ENCODE measurements around the gene FIS1.
"Not testable (repeated sequence)": the region's sequence is repeated elsewhere in the genome, so short reads cannot be mapped to it uniquely, and the experiment has no call there.

Gene FIS1

DNA sequence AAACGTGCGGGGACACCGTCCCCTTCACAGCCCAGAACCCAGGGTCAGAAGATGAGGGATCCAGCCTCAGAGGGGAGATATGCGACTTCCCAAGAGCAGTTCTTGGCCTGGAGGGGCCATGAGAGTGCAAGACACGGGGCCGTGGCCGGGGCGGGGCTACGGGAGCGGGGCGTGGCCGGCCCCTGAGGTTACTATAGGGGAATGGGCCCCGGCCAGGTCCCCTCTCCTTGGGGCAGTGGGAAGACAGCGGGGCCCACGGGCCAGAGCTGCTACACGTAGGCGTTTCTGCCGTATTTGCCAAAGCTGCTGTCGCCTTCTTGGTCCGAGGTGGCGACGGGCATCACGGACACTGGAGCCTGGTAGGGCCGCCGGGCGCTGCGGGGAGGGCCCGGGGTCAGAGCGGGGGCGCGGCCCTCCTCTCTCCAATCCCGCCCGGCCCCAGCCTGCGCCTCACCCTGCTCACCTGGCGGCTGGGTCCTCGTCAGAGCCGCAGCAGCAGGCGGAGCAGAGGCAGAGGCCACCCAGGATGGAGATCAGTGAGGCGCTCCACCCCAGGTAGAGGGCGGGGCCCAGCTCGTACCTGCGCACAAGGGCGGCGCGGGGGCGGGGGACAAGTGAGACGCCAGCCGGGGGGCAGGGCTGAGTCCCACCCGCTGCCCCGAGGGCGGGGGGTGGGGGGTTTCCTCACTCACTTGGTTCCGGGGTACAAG, 12.6 kb downstream of the FIS1 start:
- DNase-seq = no peak

GRCh38 chr7:101231644-101232043, 13.2 kb downstream of the FIS1 start:
- no peak for DNase-seq

DNA sequence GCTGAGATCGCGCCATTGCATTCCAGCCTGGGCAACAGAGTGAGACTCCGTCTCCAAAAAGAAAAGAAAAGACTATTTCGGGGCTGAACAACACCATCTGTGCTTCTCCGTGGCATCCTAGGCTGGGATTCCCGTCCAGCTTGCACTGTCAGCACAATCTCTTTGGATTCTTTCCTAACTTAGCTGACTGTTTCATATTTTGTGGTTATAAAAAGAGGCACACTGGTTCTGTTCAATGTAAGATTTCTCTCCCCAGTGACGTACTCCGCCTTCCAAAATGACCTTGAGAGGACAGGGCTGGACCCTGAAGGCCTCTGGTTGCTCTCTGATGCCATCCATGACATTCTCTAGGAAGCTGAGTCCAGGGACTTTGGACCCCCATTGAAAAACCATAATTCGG, 18.2 kb downstream of the FIS1 start:
- no peak for DNase-seq

GRCh38 chr7:101225650-101226049, 19.2 kb downstream of the FIS1 start:
- no peak for DNase-seq

GRCh38 chr7:101223528-101223927, 21.4 kb downstream of the FIS1 start:
- DNase-seq = no peak

GRCh38 chr7:101222275-101222830, 22.5 kb downstream of the FIS1 start:
- no peak for DNase-seq

- DNase-seq = no peak
Measured at GRCh38 chr7:101220295-101220694, 24.6 kb downstream of the FIS1 start.

DNA sequence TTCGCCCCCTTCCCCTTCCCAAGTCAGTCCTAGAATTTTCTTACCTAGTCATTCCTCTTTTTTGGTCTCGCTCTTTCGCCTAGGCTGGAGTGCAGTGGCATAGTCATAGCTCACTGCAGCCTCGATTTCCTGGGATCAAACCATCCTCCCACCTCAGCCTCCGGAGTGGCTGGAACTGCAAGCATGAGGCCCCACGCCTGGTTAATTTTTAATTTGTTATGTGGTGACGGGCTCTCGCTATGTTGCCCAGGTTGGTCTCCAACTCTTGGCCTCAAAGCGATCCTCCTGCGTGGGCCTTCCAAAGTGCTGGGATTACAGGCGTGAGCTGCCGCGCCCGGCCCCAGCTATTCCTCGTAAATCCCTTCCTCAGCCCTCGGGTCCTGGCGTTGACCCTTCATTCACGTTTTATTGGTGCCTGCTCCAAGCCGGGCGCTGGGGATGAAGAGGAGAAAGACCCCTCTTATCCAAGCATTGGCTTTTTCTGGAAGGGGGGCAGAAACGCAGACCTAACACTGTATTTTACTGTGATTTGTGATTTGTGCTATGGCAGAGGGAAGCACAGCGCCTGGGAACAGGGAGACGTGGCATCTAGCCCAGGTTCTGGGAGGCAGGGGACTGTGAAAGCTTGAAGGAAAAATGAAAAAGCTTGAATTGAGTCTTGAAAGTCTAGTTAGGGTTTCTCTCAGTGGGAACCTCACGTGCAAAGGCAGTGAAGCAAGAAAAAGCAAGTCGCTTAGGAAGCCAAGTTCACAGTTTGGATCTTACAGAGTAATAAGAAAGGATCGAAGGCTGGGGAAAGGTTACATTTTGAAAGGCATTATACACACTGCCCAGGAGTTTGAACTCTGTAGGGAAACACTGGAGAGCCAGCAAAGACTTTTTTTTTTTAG, 26.4 kb downstream of the FIS1 start:
- DNase-seq = no peak

GRCh38 chr7:101217388-101218235, 27.3 kb downstream of the FIS1 start, which contains the start of the genes PLOD3 and ZNHIT1:
PLOD3 (minus strand) TSS chr7:101217581; CDS start chr7:101217274, 307 bp downstream.
ZNHIT1 (plus strand) TSS chr7:101218165; CDS start chr7:101218196, 31 bp downstream.
- DNase-seq = peak; percentile 93

- DNase-seq = no peak
Measured at GRCh38 chr7:101216860-101217387, 28.0 kb downstream of the FIS1 start.

- no peak for DNase-seq
Measured at GRCh38 chr7:101216001-101216859, 28.7 kb downstream of the FIS1 start.

DNA sequence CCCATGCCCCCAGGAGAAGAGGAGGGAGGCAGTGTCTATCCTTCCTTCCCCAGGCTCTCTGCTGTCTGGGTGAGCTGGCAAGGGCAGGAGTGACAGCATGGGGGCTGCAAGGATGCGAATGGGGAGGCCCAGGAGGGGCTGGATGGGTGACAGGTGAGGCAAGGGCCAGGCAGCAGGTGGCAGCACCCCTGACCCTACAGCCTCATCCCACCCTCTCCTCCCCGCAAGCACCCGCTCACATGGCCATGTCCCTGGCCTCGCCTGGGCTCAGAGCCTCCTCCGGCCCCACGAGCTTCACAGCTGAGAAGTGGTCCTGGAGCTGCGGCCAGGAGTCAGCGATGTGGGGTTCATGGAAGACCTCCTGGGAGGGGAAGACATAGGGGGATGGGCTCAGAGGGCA, 32.9 kb downstream of the FIS1 start:
- DNase-seq = no peak

- no peak for DNase-seq
Measured at GRCh38 chr7:101211501-101211900, 33.4 kb downstream of the FIS1 start.

DNA sequence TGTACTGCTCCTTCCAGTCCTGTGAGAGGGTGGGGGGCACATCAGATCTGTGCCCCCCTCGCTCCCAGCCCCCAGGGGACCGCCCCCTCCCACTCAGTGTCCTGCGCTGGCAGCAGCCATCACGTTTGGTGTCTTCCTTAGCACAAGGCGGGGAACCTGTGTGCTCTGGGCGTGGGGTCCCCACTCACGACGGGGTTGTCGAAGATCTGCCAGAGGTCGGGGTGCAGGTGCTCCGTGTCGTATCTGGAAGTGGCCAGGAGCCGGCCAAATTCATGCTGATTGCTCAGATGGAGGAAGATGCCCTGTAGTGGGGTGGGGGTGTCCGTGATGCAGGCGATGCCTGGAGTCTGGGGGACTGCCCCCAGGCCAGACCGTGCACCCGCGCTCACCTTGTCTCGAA, 34.7 kb downstream of the FIS1 start:
- no peak for DNase-seq

- DNase-seq = no peak
Measured at GRCh38 chr7:101208794-101209193, 36.1 kb downstream of the FIS1 start.

DNA sequence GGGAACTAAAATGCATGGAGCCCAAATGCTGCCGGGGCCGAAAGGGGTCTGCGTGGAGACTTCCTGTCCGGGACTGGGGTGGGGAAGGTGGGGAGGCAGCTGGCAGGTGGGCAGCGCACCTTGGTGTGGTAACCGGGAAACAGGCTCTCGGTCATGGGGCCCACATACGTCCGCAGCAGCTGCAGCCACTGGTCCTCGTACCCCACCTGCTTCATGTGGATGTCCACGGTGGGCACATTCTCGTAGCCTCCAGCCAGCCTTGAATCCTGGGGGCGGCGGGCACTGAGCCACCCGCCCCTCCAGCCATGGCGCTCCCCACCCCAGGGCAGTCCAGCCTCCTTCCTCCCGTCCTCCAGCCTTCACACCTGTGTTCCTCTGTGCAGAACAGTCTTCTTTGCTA, 37.4 kb downstream of the FIS1 start:
- DNase-seq = no peak

DNA sequence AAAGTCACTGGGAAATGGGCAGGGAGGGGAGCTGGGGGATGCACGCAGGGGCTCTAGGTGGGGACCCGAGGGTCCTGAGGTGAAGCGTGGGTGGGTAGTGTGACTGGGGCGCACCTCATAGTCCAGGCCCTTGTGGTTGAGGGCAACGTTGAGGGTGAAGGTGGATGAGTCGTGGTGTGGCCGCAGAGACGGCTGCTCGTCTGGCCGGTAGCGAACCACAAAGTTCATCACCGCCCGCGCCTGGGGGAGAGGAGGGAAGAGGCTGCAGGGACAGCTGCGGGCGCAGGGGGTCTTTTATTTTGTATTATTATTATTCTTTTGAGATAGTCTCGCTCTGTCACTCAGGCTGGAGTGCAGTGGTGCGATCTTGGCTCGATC, 38.2 kb downstream of the FIS1 start:
- no peak for DNase-seq

GRCh38 chr7:101205901-101206664, 38.8 kb downstream of the FIS1 start:
- DNase-seq = no peak

DNA sequence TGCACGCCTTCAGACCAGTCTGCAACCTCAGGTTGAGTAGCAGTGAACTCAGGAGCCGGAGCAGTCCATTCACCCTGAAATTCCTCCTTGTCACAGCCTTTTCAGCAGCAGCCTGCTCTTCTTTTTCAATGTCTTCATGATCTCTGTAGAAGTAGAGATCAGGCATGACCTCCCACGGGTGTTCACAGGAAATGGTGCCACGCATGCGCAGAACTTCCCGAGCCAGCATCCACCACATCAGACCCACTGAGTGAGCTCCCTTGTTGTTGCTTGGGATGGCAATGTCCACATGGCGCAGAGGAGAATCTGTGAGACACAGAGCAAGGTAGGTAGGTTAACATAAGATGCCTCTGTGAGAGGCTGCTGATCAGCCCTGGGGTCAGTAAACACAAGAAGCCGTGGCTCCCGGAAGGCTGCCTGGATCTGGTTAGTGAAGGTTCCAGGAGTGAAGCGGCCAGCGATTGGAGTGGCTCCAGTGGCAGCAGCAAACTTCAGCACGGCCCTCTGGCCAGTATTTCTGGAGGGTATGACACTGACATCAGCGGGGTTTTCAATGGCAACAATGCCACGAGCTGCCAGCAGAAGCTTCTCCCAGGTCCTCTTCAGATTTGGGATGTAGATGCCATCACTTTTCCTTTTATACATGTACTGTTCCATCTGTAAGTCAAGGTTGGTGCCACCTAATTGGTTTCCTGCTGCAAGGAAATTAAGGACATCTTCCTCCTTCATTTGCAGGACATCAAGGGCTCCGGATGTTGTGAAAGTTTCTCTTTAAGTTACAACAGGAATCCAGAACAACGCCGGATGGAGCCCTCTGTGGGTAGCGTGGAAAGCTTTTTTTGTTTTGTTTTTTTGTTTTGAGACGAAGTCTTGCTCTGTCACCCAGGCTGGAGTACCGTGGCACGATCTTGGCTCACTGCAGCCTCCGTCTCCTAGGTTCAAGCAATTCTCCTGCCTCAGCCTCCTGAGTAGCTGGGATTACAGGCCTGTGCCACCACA, 40.8 kb downstream of the FIS1 start:
- DNase-seq = not testable (repeated sequence)

- no peak for DNase-seq
Measured at GRCh38 chr7:101202603-101202918, 42.3 kb downstream of the FIS1 start.
